Neural progenitor cell (in vitro differentiated cells): Measurements from ENCODE around the gene USP19. TPM values are rescaled to one million over a fixed set of nuclear protein-coding genes. Genes with fewer than 3 reads are reported as not detected.
A peak's percentile ranks its signal among the peaks of the same experiment; 100 is the strongest.

Experiments
- DNase-seq: peaks from one replicate; pipeline ENCODE4 v3.0.0-alpha.2; 2016; ENCODE audit warnings: low spot score
- H2AFZ ChIP-seq: fragments of 200-600 bp; sonication (generic); replicated peaks from 2 replicates; pipeline ENCODE4 v1.6.1; 2016; ENCODE audit warnings: antibody characterized with exemption
- H3F3A ChIP-seq: fragments of 200-600 bp; sonication (generic); 2 replicates; pipeline ENCODE4 v1.6.1; 2016; ENCODE audit warnings: antibody characterized with exemption, low read depth
- H3K27ac ChIP-seq: fragments of 200-600 bp; sonication (generic); 2 replicates; pipeline ENCODE4 v1.5.1; 2016; ENCODE audit warnings: mild to moderate bottlenecking
- H3K27me3 ChIP-seq: fragments of 200-600 bp; sonication (generic); 2 replicates; pipeline ENCODE4 v1.6.1; 2016; ENCODE audit warnings: mild to moderate bottlenecking, moderate library complexity
- H3K36me3 ChIP-seq: fragments of 200-600 bp; sonication (generic); 2 replicates; pipeline ENCODE4 v1.5.1; 2016
- H3K4me1 ChIP-seq: fragments of 200-600 bp; sonication (generic); 2 replicates; pipeline ENCODE4 v1.6.1; 2016; ENCODE audit warnings: mixed run types
- H3K4me2 ChIP-seq: fragments of 200-600 bp; sonication (generic); 2 replicates; pipeline ENCODE4 v1.6.1; 2016
- H3K4me3 ChIP-seq: fragments of 200-600 bp; sonication (generic); 2 replicates; pipeline ENCODE4 v1.5.1; 2016
- H3K79me2 ChIP-seq: fragments of 200-600 bp; sonication (generic); 2 replicates; pipeline ENCODE4 v1.6.1; 2016; ENCODE audit warnings: low read depth
- H3K9ac ChIP-seq: fragments of 200-600 bp; sonication (generic); 2 replicates; pipeline ENCODE4 v1.6.1; 2016
- H3K9me3 ChIP-seq: fragments of 200-600 bp; sonication (generic); 2 replicates; pipeline ENCODE4 v1.5.1; 2016; ENCODE audit warnings: low read depth
- H4K20me1 ChIP-seq: fragments of 200-600 bp; sonication (generic); 2 replicates; pipeline ENCODE4 v1.6.1; 2016; ENCODE audit warnings: low read depth
- H3K27ac Mint-ChIP-seq: 3 replicates; pipeline ENCODE4 v1.8.0; 2021; ENCODE audit warnings: mixed read lengths
- H3K27me3 Mint-ChIP-seq: 2 replicates; pipeline ENCODE4 v1.8.0; 2022; ENCODE audit warnings: low read depth, mild to moderate bottlenecking, inconsistent platforms, moderate library complexity, mixed read lengths; ENCODE audit not compliant: insufficient read depth
- H3K36me3 Mint-ChIP-seq: 3 replicates; pipeline ENCODE4 v1.8.0; 2021; ENCODE audit warnings: mixed read lengths
- H3K4me1 Mint-ChIP-seq: 3 replicates; pipeline ENCODE4 v1.8.0; 2021; ENCODE audit warnings: mixed read lengths
- H3K4me3 Mint-ChIP-seq: 3 replicates; pipeline ENCODE4 v1.8.0; 2021; ENCODE audit warnings: mild to moderate bottlenecking, moderate library complexity, mixed read lengths
- H3K9me3 Mint-ChIP-seq: 3 replicates; pipeline ENCODE4 v1.8.0; 2020; ENCODE audit warnings: mixed read lengths
- EZH2 ChIP-seq: fragments of 200-600 bp; sonication (generic); IDR thresholded peaks from 2 replicates; pipeline ENCODE4 v1.6.1; 2017; ENCODE audit warnings: antibody characterized with exemption, mild to moderate bottlenecking, moderate library complexity
- EZH2phosphoT487 ChIP-seq: fragments of 200-600 bp; sonication (generic); IDR thresholded peaks from 2 replicates; pipeline ENCODE4 v1.6.1; 2017; ENCODE audit warnings: antibody characterized with exemption
- total RNA-seq: library from RNA; depleted of rRNA; stranded (reverse); fragments of >200 nt; gene quantifications from 2 replicates; pipeline ENCODE4 v1.2.3, GENCODE V29; 2015; ENCODE audit warnings: low replicate concordance
- TF ChIP-seq, protein P1 (sequence below): fragments of 200-600 bp; sonication (generic); IDR thresholded peaks from 2 replicates; pipeline ENCODE4 v1.5.1; 2017; ENCODE audit warnings: antibody characterized with exemption, mild to moderate bottlenecking

The USP19 gene
- total RNA-seq, 1 donor from 2014 or later, result 36.0 TPM

DNA sequence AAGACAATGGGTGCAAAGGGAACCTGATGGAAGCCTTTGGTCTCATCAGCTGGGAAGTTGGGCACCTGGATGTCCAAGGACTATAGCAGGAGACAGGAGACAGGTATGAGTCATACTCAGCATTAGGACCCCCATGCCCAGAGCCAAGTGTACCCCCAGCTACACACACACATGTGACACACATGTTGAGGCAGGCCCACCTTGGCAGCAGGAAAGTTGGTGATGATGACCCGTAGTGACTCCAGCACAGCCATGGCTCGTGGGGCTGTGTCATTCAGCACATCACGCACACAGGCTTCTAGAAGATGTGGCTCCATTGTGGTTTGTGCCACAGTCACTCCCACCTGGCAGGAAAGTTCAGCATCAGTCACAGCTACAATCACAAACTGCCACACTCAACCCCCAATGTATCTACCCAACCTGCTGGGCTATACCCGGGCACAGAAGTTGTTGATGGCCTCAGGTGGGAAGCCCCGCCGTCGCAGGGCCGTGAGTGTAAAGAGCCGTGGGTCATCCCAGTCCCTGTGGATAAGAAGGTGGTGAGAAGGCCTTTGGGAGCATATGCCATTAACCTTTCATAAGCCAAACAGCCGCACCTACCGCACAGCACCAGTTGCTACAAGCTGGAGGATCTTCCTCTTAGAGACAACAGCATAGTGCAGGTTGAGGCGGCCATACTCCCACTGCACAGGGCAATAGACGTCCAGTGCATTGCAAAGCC, 21.6 kb downstream of the USP19 start:
- Histone ChIP-seq H3K4me2 (no peak overlapping the region), H4K20me1 (no peaks in the 10 kb centered on the region), H3K36me3 (no peaks in the 10 kb centered on the region), H3K79me2 (peaks cover 16% of the 10 kb centered on the region), H2AFZ (no peak overlapping the region), H3K4me3 (no peak overlapping the region), H3K9me3 (no peaks in the 10 kb centered on the region), H3K27ac (no peak overlapping the region), H3F3A (peaks cover 20% of the 10 kb centered on the region), H3K4me1 (peaks cover 13% of the 10 kb centered on the region), H3K9ac (no peak overlapping the region), H3K27me3 (no peaks in the 10 kb centered on the region)
- Mint-ChIP-seq H3K4me3 (no peak overlapping the region), H3K36me3 (peaks cover 27% of the 10 kb centered on the region), H3K9me3 (no peaks in the 10 kb centered on the region), H3K27me3 (peaks cover under 1% of the 10 kb centered on the region), H3K4me1 (peaks cover 13% of the 10 kb centered on the region), H3K27ac (no peak overlapping the region)
- TF ChIP-seq, protein P1, sequence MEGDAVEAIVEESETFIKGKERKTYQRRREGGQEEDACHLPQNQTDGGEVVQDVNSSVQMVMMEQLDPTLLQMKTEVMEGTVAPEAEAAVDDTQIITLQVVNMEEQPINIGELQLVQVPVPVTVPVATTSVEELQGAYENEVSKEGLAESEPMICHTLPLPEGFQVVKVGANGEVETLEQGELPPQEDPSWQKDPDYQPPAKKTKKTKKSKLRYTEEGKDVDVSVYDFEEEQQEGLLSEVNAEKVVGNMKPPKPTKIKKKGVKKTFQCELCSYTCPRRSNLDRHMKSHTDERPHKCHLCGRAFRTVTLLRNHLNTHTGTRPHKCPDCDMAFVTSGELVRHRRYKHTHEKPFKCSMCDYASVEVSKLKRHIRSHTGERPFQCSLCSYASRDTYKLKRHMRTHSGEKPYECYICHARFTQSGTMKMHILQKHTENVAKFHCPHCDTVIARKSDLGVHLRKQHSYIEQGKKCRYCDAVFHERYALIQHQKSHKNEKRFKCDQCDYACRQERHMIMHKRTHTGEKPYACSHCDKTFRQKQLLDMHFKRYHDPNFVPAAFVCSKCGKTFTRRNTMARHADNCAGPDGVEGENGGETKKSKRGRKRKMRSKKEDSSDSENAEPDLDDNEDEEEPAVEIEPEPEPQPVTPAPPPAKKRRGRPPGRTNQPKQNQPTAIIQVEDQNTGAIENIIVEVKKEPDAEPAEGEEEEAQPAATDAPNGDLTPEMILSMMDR, result no peak
- TF ChIP-seq EZH2 (no peak), EZH2phosphoT487 (no peak)
- DNase-seq, result no peak

DNA sequence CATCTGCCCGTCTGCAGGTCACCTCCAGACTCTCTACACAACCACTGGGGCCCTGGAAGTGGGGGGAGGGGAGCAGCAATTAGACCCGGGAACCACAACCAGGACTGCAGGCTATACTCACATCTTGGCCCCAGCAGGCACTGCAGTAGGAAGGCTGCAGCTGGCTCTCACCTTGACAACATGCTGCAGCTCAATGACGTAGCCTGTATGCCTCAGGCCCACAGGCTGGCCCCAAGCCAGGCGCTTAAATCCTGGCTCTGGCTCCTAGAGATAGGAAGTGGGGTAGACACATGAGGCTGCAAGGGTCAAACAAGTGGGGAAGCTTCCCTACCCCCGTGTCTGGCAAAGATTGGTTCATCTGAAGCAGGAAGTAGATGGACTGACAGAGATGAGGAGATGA, 22.2 kb downstream of the USP19 start:
- no peaks in the 10 kb centered on the region for H3K9me3 Mint-ChIP-seq
- H3K9ac ChIP-seq, result no peak overlapping the region
- peak overlapping the region; percentile 33 for H3K4me3 Mint-ChIP-seq
- H4K20me1 ChIP-seq, result no peaks in the 10 kb centered on the region
- H3K4me1 ChIP-seq, result peaks cover 6% of the 10 kb centered on the region
- H3K4me3 ChIP-seq, result no peak overlapping the region
- H3F3A ChIP-seq, result peaks cover 25% of the 10 kb centered on the region
- peaks cover 2% of the 10 kb centered on the region for H3K27me3 Mint-ChIP-seq
- no peak overlapping the region for H3K27ac Mint-ChIP-seq
- no peak overlapping the region for H3K4me2 ChIP-seq
- no peak for DNase-seq
- H3K4me1 Mint-ChIP-seq, result peaks cover 7% of the 10 kb centered on the region
- peaks cover 26% of the 10 kb centered on the region for H3K36me3 Mint-ChIP-seq
- TF ChIP-seq EZH2 (no peak), EZH2phosphoT487 (no peak)
- TF ChIP-seq, protein P1, result no peak
- H3K27ac ChIP-seq, result no peak overlapping the region
- H3K9me3 ChIP-seq, result no peaks in the 10 kb centered on the region
- H3K79me2 ChIP-seq, result peaks cover 10% of the 10 kb centered on the region
- H3K27me3 ChIP-seq, result no peaks in the 10 kb centered on the region
- H2AFZ ChIP-seq, result no peak overlapping the region
- no peaks in the 10 kb centered on the region for H3K36me3 ChIP-seq

DNA sequence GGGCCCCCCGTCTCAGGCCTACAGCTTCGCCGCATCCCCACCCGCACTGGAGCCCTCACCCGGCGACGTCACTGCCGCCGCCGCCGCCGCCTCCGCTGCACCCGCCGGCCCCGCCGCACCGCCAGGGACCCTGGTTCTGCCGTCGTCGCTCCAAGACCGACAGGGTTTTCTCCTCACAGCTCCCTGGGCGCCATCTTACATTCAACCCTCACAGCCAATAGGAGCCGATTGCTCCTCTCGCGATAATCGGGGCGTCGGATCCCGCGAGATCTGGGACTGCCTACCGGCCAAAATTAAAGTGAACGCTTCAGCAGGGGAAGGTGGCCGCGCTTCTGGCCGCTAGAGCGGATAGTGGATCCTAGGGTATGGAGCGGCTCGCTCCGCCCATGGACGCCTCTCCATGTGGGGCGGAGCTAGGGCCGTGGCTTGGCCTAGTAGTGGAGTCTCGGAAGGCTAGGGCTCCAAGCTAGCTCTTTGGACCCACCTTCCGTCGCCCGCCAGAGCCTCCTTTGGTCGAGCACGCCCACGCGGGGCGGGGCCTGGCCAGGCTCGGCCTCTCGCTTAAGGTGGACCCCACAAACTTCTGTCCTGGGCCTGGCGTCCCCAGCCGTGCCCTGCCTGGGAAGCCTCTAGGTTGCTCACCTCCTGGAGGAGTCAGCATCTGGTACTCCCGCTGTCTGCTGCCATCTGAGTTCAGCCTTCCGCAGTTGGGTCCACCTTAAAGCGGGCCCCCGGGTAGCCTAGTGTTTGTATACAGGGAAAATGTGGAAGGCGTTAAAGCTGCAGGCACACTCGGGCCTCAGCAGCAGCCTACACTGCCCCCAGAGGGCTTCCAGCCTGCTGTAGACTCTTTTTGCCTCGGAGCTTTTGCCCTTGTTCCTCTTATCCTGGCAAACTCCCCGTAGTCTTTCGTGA, 26.5 kb downstream of the USP19 start, which contains the start of gene QRICH1:
Gene QRICH1, minus strand, starts transcription at position 219 of the 915 bp plus-strand sequence. CDS start 17,054 bp downstream, outside the sequence.
- Mint-ChIP-seq H3K4me1 (peaks cover 22% of the 10 kb centered on the region), H3K36me3 (peaks cover 8% of the 10 kb centered on the region), H3K9me3 (no peaks in the 10 kb centered on the region), H3K27me3 (peaks cover 2% of the 10 kb centered on the region), H3K27ac (peak within 1 kb of the TSS; percentile 100), H3K4me3 (peak within 1 kb of the TSS; percentile 98)
- H3K79me2 ChIP-seq, result peaks cover 44% of the 10 kb centered on the region
- no peak for TF ChIP-seq EZH2
- TF ChIP-seq EZH2phosphoT487, result no peak
- TF ChIP-seq, protein P1, result peak; percentile 59
- peak within 1 kb of the TSS; percentile 94 for H3K9ac ChIP-seq
- H3K4me1 ChIP-seq, result peaks cover 19% of the 10 kb centered on the region
- peaks cover 41% of the 10 kb centered on the region for H4K20me1 ChIP-seq
- H3K27ac ChIP-seq, result peak within 1 kb of the TSS; percentile 99
- no peaks in the 10 kb centered on the region for H3K27me3 ChIP-seq
- H2AFZ ChIP-seq, result peak within 1 kb of the TSS; percentile 64
- H3K36me3 ChIP-seq, result peaks cover 6% of the 10 kb centered on the region
- DNase-seq, result peak; percentile 100
- H3K4me3 ChIP-seq, result peak within 1 kb of the TSS; percentile 78
- H3K4me2 ChIP-seq, result peak within 1 kb of the TSS; percentile 84
- H3K9me3 ChIP-seq, result no peaks in the 10 kb centered on the region
- H3F3A ChIP-seq, result peaks cover 36% of the 10 kb centered on the region
